AG04450 (cell line): Measurements from ENCODE around the gene TTLL11. TPM values are rescaled to one million over a fixed set of nuclear protein-coding genes. Genes with fewer than 3 reads are reported as not detected.

Experiments
- CTCF ChIA-PET: fragments of 300-600, 350-600 bp; formaldehyde crosslinking; extraction: SDS; loops from one replicate; lab custom pipeline; 2022; ENCODE audit warnings: antibody characterized with exemption, inconsistent platforms; lab: Charles Lee
- POLR2A ChIA-PET: fragments of 350-600 bp; formaldehyde crosslinking; extraction: SDS; loops from one replicate; lab custom pipeline; 2021; ENCODE audit warnings: antibody characterized with exemption, inconsistent platforms; lab: Yijun Ruan, JAX
- DNase-seq: peaks from one replicate; pipeline ENCODE4 v3.0.0-alpha.2; 2011; ENCODE audit warnings: low read depth, low spot score
- H3K27ac ChIP-seq: one replicate; pipeline ENCODE4 v1.5.1; 2012; ENCODE audit warnings: low read depth, low read length, control low read depth
- H3K27me3 ChIP-seq: one replicate; pipeline ENCODE4 v1.6.0; 2012; ENCODE audit warnings: low read length; ENCODE audit not compliant: control insufficient read depth, insufficient read depth
- H3K4me3 ChIP-seq: 2 replicates; pipeline ENCODE4 v1.5.1; 2011; ENCODE audit warnings: mild to moderate bottlenecking, low read depth, low read length, control low read depth
- H3K9me3 ChIP-seq: 2 replicates; pipeline ENCODE4 v1.5.1; 2012; ENCODE audit warnings: low read length; ENCODE audit not compliant: control insufficient read depth, insufficient read depth
- polyA plus RNA-seq: library from polyadenylated mRNA; depleted of rRNA; stranded (reverse); fragments of >200 nt; gene quantifications from 2 replicates; pipeline ENCODE4 v1.2.3, GENCODE V29; 2011
- TF ChIP-seq, protein P1 (sequence below): IDR thresholded peaks from 2 replicates; pipeline ENCODE4 v1.5.1; 2011; ENCODE audit warnings: low read depth, low read length, control low read depth, inconsistent platforms

Gene TTLL11
- polyA plus RNA-seq, 1 experiment: 4.6 TPM

- TF ChIP-seq, protein P1, sequence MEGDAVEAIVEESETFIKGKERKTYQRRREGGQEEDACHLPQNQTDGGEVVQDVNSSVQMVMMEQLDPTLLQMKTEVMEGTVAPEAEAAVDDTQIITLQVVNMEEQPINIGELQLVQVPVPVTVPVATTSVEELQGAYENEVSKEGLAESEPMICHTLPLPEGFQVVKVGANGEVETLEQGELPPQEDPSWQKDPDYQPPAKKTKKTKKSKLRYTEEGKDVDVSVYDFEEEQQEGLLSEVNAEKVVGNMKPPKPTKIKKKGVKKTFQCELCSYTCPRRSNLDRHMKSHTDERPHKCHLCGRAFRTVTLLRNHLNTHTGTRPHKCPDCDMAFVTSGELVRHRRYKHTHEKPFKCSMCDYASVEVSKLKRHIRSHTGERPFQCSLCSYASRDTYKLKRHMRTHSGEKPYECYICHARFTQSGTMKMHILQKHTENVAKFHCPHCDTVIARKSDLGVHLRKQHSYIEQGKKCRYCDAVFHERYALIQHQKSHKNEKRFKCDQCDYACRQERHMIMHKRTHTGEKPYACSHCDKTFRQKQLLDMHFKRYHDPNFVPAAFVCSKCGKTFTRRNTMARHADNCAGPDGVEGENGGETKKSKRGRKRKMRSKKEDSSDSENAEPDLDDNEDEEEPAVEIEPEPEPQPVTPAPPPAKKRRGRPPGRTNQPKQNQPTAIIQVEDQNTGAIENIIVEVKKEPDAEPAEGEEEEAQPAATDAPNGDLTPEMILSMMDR: no peak
- POLR2A ChIA-PET: interaction anchor here (0.6 to 0.8 kb wide), 2 partner anchors 16 to 34 kb away, joined by 3 read pairs; no protein-coding TSS in a partner anchor
- Histone ChIP-seq H3K4me3 (no peak overlapping the region), H3K27ac (no peak overlapping the region), H3K9me3 (no peaks in the 10 kb centered on the region), H3K27me3 (no peaks in the 10 kb centered on the region)
- CTCF ChIA-PET: interaction anchor here (0.6 to 9.4 kb wide), 20 partner anchors 9 to 576 kb away, joined by 3 to 378 read pairs (median 4); partner anchors contain the start of gene NDUFA8
- no peak for DNase-seq
Observed at GRCh38 chr9:122122468-122122867, 29.4 kb upstream of the TTLL11 start.

DNA sequence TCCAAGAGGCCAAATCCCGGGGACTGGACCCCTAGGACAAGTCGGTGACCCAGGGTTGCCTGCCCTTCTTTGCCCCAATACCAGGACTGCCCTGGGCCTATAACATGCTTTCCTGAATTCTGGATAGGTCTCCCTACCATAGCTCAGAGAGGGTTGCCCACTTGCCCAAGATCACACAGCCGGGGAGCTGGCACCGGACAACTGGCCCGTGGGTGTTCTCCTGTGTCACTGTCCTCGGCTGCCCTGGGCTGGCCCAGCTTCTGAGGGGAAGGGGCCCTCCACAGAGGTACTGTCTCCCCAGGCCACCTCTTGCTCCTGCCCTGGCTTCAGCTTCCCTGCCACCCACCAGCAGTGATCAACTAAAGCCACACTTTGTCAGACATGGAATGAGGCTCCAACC, 28.8 kb upstream of the TTLL11 start:
- Histone ChIP-seq H3K27me3 (no peaks in the 10 kb centered on the region), H3K27ac (no peak overlapping the region), H3K4me3 (no peak overlapping the region), H3K9me3 (no peaks in the 10 kb centered on the region)
- TF ChIP-seq, protein P1: no peak
- POLR2A ChIA-PET: interaction anchor here (0.6 to 0.8 kb wide), 3 partner anchors 15 to 33 kb away, joined by 3 to 4 read pairs (median 3); no protein-coding TSS in a partner anchor
- CTCF ChIA-PET: interaction anchor here (0.6 to 9.4 kb wide), 17 partner anchors 9 to 575 kb away, joined by 3 to 378 read pairs (median 5); partner anchors contain the start of genes MORN5 and NDUFA8
- no peak for DNase-seq

DNA sequence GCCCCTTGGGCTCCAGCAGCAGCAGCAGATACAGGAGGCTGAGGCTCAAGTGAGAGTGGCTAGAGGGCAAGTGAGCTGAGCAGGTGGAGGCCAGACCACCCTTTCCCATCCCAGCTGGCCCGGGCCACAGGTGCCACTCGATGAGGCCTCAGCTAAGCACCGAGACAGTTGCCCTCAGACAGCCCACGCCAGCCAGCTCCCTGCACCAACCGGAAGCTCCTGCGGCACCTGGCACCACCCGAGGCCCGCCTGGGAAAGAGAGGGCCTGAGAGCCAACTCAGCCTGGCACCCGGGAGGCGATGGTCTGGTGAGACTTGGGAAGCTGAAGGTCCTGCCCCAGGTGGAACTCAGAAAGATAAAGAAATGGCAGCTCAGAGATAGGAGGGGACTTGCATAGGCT, 28.3 kb upstream of the TTLL11 start:
- no peak for DNase-seq
- H3K4me3 ChIP-seq: no peak overlapping the region

GRCh38 chr9:122120316-122121071, 27.4 kb upstream of the TTLL11 start:
- TF ChIP-seq, protein P1: no peak
- no peak for DNase-seq
- peaks cover 8% of the 10 kb centered on the region for H3K27me3 ChIP-seq
- no peaks in the 10 kb centered on the region for H3K9me3 ChIP-seq
- no peak overlapping the region for H3K27ac ChIP-seq
- H3K4me3 ChIP-seq: no peak overlapping the region
- CTCF ChIA-PET: interaction anchor here (3.2 to 9.4 kb wide), 3 partner anchors 18 to 574 kb away, joined by 21 to 378 read pairs (median 62); no protein-coding TSS in a partner anchor
- POLR2A ChIA-PET: no interaction called here

More for the DNA sequence above, 28.3 kb upstream of the TTLL11 start:
- Histone ChIP-seq H3K9me3 (no peaks in the 10 kb centered on the region), H3K27ac (no peak overlapping the region), H3K27me3 (peaks cover 2% of the 10 kb centered on the region)
- POLR2A ChIA-PET: interaction anchor here (0.6 kb wide), 1 partner anchor 31 kb away, joined by 4 read pairs; no protein-coding TSS in a partner anchor
- TF ChIP-seq, protein P1: no peak
- CTCF ChIA-PET: interaction anchor here (0.6 to 9.4 kb wide), 10 partner anchors 8 to 575 kb away, joined by 3 to 378 read pairs (median 26); partner anchors contain the start of genes MORN5 and NDUFA8
